GM19463 (cell line): Measurements from ENCODE around the gene NOG.

Experiments used
- ATAC-seq: cut with Tn5 transposase; IDR thresholded peaks from one replicate; pipeline ENCODE4 v1.9.1; 2021; ENCODE audit warnings: mild to moderate bottlenecking, moderate library complexity; ENCODE audit not compliant: unreplicated experiment

NOG gene

GRCh38 chr17:56635641-56636040 lies 42.1 kb downstream of the NOG start:
- no peak for ATAC-seq

- ATAC-seq = no peak
Measured at GRCh38 chr17:56636265-56636664, 42.8 kb downstream of the NOG start.

- ATAC-seq = no peak
Measured at GRCh38 chr17:56637254-56637653, 43.8 kb downstream of the NOG start.

- ATAC-seq = no peak
Measured at GRCh38 chr17:56638591-56639051, 45.1 kb downstream of the NOG start.

GRCh38 chr17:56639517-56639916 lies 46.0 kb downstream of the NOG start:
- ATAC-seq = no peak

- ATAC-seq = no peak
Measured at GRCh38 chr17:56640116-56640515, 46.6 kb downstream of the NOG start.

GRCh38 chr17:56641373-56641772 lies 47.9 kb downstream of the NOG start:
- ATAC-seq = no peak

GRCh38 chr17:56641894-56642293 lies 48.4 kb downstream of the NOG start:
- ATAC-seq = no peak

GRCh38 chr17:56642424-56642823 lies 48.9 kb downstream of the NOG start:
- no peak for ATAC-seq
